ENCODE data around the gene ADAMTS17.

Gene ADAMTS17

DNA sequence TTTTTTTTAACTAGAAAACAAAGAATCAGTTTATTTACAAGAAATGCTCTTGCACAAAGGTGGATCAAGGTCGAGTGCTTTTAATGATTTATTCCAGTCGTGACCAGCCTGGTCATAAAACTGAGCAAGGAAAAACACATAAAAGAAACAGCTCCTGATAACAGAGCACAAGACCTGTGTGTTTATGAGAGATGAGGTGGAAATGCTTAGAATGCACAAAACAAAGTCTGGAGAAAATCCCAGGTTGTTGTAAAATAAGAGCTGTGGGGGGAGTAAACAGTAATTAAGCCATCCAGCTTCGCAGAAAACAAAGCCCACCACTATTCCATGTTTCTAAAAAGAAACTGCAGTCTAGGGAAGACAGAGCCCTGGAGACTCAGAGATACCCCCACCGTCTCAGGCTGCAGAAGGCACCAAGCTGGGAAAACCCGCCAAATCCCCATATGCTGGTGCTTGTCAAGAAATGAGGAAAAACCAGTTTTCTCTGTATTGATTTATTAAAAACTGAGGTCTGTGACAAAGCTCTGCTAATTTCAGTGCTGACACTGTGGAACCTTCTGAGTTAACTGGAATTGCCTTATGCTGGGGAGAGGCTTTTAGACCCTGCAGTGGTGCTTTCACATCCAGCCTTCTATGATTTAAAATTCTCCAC lies 139.3 kb downstream of the ADAMTS17 start:
- no peak for DNase-seq (ENCODE audit: low spot score)
- FAIRE-seq: no peak

DNA sequence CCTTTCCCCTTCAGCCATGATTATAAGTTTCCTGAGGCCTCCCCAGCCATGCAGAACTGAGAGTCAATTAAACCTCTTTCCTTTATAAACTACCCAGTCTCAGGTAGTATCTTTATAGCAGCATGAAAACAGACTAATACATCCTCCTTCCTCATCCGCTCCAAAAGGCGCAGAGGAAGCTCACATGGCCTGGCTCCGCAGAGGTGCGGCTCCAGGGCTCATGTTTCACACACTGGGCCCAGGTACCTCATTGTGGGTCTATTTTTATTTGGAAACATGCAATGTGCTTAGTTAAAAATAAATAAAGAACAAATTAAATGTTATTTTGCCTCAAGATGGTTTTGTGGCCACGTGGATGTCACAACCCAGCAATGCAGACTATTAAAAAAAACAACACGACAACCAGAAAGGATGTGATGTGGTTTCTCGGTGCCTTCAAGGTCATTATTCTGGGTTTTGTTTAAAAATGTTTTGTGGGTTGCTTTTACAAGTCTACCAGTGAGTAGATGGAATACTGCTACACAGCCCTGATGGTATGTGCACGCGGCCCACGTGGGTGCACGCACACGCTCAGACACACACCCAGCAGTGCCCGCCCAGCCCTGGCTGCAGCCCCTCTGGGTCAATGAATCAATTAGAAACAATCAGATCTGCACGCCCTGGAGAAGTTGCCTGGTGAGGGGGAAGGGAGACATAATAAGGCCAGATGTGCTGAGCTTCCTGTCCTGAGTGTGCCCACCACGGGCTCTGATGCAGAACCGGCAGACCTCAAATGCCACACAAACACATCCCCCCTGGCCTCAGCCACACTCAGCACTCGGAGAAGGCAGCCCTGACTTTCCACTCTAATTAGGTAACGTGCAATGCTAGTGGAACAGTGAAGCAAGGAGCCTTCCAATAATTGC lies 140.1 kb downstream of the ADAMTS17 start:
- DNase-seq (ENCODE audit: low spot score) (no peak), FAIRE-seq (no peak)

- no peak for DNase-seq (ENCODE audit: low spot score)
- FAIRE-seq: no peak
Measured at GRCh38 chr15:100200287-100200880, 141.4 kb downstream of the ADAMTS17 start.

DNA sequence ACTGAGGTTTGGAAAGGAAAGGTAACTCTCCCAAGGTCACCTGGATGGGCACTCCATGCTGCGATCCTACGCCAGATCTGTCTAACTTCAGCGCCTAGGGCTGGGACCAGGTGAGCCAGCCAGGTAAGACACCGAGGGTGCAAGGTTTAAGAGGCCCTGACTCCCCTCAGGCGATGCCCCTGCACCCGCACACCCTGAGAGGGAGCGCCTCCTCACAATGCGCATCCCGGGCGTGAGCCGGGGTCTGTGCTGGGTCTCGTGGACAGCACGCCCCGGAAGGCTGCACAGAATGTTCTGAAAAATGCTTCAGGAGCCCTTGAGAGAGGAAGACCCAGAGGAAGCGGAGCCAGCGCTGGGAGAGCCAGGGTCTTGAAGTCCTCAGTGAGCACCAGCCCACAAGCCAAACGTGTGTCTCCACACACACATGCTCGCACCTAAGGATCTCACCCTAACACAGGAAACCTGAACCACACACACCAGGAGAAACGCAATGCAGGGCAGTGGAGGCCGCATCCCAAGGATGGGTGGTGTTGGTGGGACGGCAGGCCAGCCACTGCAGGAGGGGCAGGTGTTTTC lies 142.0 kb downstream of the ADAMTS17 start:
- DNase-seq (ENCODE audit: low spot score) (no peak), FAIRE-seq (no peak)

GRCh38 chr15:100198442-100198841 lies 143.3 kb downstream of the ADAMTS17 start:
- FAIRE-seq: no peak

DNA sequence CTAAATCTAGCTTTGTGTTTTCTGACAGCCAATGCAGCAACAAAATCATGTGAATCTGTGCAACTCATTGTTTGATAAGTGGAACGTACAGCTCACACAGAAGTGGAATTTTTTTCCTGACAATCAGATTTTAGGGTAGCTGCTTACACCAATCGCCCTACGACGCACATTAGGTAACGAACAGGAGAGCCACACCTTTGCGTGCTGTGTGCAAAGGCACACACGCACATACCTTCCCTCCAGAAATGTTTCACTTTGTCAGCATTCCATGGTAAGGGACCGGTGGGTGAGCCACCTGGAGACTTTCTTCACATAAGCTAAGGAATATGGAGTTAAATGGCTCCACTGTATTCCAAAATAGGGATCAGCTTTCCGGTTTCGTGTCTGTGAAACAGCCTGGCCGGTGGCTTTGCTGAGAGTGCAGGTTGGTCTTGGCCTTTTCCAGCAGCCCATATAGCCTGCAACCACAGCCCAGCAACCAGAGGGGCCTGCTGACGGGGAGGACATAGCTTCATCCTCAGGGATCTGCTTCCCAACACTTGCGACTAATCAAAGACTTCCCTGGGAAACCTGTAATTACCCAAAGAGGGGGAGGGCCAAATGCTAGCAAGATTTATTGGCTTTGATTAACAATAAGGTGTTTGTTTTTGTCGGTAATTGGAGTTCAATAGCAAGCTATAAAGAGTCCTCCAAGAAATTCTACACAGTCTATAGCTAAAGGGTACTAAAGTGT lies 145.3 kb downstream of the ADAMTS17 start:
- FAIRE-seq (no peak), DNase-seq (ENCODE audit: low spot score) (no peak)

More at GRCh38 chr15:100198442-100198841, 143.3 kb downstream of the ADAMTS17 start:
- no peak for DNase-seq (ENCODE audit: low spot score)

DNA sequence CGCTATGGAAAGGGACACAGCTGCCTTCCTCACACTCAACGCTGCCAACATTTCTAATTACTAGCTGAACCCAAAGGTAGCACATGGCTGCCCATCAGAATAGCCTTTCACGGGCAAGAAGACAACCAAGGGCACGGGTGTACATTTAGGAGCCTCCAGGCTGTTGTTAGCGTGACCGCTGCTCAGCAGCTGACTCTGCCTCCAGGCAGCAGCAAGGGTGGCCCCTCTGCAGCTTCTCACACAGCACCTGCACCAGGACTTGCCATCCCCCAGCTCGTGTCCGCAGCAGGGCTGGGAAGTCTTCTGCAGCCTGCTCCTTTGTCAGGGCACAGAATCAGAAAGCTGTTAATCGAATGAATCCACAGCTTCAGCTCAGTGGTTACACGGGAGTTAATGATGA lies 146.8 kb downstream of the ADAMTS17 start:
- DNase-seq (ENCODE audit: low spot score) (no peak), FAIRE-seq (no peak)

DNA sequence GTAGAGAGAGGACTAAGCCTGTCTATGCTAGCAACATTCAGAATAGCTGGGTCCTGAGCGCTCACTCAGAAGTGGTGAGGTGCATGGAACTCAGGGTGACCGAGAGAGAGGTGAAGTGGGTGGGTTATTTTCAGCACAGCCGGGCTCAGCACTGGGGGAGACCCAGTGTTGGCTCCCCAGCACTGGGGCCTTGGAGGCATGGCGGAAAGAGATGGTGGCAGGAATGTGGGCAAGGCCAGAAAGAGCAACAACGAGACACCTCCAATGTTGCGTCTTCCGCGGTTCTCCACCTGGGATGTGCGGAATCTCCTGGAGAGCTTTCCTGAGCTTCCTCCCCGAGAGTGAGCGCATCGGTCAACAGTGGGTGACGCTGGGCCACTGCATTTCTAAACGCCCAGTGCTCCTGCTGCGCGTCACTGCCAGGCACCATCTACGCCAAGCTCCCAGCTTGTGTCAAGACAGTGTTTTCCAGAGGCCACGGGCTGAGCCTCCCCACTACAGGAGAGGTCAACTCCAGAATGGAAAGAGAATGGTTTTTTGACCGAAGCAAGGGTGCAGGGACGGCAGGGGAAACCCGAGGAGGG lies 148.4 kb downstream of the ADAMTS17 start:
- DNase-seq (ENCODE audit: low spot score): no peak
- no peak for FAIRE-seq

- FAIRE-seq: no peak
- no peak for DNase-seq (ENCODE audit: low spot score)
Measured at GRCh38 chr15:100192097-100193080, 149.4 kb downstream of the ADAMTS17 start.

GRCh38 chr15:100191161-100191560 lies 150.6 kb downstream of the ADAMTS17 start:
- FAIRE-seq: no peak

DNA sequence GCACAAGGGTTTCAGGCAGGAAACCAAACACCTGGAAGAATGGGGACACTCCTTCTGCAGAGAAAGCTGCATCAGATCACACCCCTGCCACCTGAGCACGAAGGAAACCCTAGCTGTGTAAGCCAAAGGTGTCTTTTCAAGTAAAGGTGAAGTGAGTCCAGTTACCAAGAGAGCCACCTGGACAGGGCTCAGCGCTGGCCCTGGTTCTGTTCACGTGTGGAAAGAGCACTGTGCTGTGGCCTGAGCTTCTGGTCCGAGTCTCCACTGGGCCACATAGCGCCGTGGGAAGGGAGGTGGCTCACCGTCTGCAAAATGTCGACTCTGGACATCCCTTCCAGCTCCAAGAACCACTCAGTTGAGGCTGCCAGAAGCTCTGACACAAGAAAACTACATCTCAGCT lies 151.1 kb downstream of the ADAMTS17 start:
- FAIRE-seq (no peak), DNase-seq (ENCODE audit: low spot score) (no peak)

More at GRCh38 chr15:100191161-100191560, 150.6 kb downstream of the ADAMTS17 start:
- no peak for DNase-seq (ENCODE audit: low spot score)

DNA sequence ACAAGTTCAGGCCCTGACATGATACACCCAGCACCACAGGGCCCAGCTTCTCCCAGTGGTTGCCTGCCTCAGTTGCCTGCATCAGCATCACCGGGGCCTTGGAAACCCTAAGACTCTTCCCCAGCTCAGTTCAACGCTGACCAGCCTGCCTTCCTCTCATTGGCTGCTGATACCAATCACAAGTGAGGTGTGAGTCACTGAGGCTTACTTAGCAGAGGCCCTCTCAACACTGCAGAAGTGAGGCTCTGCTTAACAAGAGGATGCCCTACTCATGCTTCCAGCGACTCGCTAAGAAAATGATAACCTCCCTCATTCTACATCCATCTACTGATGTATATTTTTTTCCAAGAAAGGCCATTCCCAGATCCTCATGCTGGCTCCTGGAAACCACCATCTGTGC lies 151.9 kb downstream of the ADAMTS17 start:
- DNase-seq (ENCODE audit: low spot score) (no peak), FAIRE-seq (no peak)

- no peak for FAIRE-seq
- DNase-seq (ENCODE audit: low spot score): no peak
Measured at GRCh38 chr15:100189319-100189718, 152.5 kb downstream of the ADAMTS17 start.

DNA sequence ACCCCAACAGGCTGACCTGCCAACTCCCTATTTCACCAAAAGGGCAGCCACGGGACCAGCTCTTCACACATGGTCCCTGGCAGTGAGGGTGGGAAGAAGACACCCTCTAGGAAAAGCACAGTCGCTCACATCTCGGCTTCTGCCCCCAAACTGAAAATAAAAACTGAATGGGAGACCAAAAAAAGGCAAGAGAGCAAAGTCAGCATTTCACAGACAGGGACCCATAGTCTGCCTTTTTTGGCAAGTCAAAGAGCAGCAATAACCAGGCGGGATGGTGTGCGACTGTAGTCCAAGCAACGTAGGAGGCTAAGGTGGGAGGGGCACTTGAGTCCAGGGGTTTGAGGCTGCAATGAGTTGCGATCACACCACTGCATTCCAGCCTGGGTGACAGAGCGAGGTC lies 154.1 kb downstream of the ADAMTS17 start:
- FAIRE-seq: no peak
- no peak for DNase-seq (ENCODE audit: low spot score)

DNA sequence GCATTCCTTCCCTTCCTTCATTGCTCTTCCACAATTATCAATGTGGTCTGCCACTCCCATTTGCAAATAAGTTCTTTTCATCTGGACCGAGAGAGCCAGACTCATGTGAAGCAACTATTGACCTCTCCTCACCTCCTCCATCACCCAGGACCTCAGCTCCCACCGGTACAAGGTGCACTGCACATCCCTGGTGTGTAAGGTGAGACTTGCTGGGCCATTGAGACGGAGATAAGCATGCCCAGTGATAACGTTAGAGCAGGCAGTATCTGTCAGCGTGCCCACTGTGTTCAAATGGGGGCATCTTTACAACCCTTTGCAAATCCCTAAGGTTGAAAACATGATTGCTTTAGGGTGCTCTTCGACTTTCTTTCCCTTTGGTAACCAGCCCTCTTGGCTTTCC lies 154.8 kb downstream of the ADAMTS17 start:
- no peak for FAIRE-seq

GRCh38 chr15:100186366-100186765 lies 155.4 kb downstream of the ADAMTS17 start:
- FAIRE-seq: no peak
- DNase-seq (ENCODE audit: low spot score): no peak

More for the DNA sequence above, 154.8 kb downstream of the ADAMTS17 start:
- DNase-seq (ENCODE audit: low spot score): no peak

DNA sequence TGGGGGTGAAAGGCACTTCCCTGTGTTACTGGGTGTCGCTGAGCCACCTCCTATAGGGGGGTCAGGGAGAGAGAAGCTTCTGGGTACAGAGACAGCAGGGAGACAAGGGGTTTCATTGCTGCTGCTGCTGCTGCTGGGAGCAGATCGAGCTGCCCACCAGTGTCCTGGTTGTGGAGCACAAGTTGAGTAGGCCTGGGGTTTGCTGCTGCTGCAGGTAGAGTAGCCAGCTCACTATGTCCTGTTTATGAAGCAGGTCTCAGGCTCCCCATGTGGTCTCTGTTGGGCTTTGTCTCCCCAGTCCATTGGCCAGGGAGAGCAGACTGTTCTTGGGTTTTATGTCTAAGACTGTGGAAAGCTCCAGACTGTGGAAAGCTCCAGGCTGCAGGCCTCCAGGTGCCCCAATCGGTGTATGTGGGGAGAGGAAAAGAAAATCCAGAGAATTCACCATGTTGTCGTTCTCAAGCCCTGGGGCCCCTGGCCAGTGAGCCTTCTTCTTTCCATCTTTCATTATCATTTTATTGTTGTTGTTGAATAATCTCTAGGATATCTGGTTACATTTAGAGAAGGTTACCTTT lies 157.8 kb downstream of the ADAMTS17 start:
- no peak for DNase-seq (ENCODE audit: low spot score)
- FAIRE-seq: no peak

GRCh38 chr15:100180921-100181320 lies 160.9 kb downstream of the ADAMTS17 start:
- FAIRE-seq (no peak), DNase-seq (ENCODE audit: low spot score) (no peak)

DNA sequence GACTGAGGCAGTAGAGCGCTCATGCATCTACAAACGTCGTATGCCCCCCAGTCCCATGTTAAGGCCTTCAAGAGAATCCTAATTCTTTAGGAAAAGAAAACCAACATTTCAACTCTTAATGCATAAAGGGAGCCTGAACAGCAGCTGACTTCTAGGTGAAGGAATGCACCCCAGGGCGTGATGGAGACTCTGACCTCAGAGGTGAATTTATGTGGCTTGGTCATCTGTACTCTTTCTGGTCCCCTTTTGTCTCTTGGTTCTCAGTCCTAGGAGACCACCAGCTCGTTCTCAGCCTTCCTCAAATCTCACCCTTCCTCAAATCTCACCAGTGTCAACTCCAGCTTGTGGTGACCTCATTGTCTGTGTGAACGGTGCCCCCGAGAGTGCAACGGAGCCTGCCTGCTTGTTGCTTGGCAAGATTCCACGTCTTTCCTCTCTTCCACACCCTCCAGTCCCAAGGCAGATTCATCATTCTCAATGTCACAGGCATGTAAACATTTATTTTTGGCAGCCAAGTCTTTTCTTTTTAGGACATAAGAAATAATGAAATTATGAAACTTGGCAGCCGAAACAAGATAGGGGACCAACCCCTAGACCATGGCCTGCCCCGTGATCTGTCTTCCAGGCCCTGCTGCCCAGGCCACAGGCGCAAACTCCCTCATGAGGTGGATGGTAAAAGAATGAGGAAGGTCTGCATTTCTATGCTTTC lies 166.2 kb downstream of the ADAMTS17 start:
- DNase-seq (ENCODE audit: low spot score) (no peak), FAIRE-seq (no peak)

Data from RCC 7860 (cell line).